Activated CD4-positive, CD25-positive, alpha-beta regulatory T cell treated with anti-CD3 and anti-CD28 coated beads, Interleukin-2, amount 50 U/mL, for 24 hours (primary cell): ENCODE data around the gene ZDHHC14.
"Not testable (repeated sequence)": the region's sequence is repeated elsewhere in the genome, so short reads cannot be mapped to it uniquely, and the experiment has no call there.

Experiments
- ATAC-seq, 2 donors: fragments of 150-1000 bp; cut with Tn5 transposase; one replicate each; pipeline ENCODE4 v1.10.0; 2021; ENCODE audit warnings: mild to moderate bottlenecking in 1 of 2, moderate library complexity in 1 of 2

The ZDHHC14 gene

DNA sequence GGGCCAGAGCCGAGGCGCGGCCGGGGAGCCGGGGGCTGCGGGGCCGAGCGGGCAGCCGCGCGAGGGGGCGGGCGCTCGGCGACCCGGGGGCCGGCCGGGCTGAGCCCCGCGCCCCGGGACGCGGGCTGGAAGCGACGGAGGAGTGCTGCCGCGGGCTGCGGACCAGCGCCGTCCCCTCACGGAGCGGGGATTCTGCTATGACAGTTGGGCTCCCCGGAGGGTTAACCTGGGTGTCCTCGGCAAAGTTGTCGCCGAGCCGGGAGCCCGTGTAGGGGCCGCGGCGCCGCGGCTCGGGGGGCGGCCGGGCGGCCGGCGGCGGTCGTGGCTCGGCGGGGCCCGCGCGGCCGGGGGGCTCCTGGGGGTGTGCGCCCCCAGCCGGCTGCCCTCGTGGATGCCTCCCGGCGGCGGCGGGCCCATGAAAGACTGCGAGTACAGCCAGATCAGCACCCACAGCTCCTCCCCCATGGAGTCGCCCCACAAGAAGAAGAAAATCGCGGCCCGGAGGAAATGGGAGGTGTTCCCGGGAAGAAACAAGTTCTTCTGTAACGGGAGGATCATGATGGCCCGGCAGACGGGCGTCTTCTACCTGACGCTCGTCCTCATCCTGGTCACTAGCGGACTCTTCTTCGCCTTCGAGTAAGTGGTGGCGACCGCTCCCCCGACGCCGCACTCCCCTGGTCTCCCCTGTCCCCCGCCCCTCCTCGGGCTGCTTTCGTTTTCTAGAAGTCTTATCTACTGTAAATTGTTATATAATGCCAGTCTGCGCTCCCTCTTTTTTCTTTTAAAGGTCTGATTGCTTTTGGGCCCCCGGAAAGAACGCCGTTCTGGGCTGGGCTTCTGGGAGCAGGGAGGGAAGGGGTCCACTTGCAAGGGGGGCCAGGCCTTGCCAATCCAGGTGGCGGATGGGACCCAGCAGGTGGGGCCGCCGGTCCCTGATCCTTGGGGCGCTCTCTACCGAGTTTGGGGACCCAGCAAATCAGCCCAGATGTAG is 936 bp downstream of the ZDHHC14 start:
- ATAC-seq: peak; percentile 0 to 14

DNA sequence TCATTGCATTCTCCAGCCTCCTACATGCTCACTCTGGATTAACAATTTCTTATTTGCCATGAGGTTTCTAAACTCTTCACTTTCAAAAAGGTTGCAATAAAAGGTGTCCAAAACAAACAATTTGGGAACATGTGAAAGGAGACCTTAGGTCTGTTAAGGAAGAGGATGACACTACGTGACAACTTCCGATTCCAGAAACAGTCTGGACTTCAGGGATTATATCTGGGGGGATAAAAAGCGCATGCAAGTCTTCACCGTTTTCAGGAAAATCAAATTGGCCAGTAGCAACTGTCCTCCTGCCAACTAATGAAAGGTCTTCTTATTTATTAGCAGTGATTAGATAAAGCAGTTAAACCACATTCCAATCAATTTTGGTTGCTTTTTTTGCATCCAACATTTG is 1.8 kb downstream of the ZDHHC14 start:
- no peak for ATAC-seq

DNA sequence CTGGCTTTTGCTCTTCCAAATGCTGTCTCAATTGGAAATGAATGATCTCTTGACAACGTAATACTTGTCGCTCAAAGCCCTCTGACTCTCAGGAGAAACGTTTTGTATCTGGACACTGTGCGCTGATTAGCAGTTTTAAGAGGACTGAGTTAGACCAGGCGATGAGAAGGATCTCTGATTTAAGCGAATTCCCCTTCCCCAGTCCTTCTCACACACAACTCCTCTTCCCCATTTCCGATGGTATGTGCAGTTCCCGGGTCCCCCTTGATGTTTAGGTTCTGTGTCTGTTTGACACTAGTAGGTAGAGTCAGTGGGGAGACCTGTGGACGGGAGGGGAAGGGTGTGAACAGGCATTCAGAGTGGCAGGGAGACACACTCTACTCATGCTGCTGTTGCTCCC is 2.5 kb downstream of the ZDHHC14 start:
- no peak for ATAC-seq

DNA sequence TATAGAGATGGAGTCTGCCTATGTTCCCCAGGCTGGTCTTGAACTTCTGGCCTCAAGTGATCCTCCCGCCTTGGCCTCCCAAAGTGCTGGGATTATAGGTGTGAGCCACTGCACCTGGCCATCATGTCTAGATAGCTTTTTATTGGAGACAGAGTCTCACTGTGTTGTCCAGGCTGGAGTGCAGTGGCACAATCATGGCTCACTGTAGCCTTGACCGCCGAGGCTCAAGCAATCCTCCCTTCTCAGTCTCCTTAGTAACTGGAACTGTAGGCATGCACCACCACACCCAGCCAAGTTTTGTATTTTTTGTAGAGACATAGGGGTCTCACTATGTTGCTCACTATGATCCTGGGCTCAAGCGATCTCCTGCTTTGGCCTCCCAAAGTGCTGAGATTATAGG is 4.0 kb downstream of the ZDHHC14 start:
- ATAC-seq: not testable (repeated sequence)

DNA sequence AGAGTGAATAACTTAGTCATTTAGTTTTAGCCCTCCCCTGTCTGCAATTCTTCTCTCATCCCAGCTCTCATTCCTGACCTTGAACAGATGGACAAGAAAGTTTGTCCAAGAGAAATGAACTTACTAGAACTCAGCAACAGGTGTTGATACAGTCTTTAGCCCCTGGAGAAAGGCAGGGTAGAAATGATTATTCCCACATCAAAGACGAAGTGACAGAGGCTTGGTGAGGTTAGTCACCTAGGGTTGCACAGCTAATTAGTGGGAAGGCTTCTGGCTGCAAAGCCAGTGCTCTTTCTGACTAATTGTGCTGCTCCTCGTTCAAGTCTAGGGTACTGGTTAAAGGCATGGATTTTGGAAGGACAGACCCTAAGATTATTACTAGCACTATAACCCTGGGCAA is 4.5 kb downstream of the ZDHHC14 start:
- peak in 1 of 2 donors; percentile 27 for ATAC-seq

DNA sequence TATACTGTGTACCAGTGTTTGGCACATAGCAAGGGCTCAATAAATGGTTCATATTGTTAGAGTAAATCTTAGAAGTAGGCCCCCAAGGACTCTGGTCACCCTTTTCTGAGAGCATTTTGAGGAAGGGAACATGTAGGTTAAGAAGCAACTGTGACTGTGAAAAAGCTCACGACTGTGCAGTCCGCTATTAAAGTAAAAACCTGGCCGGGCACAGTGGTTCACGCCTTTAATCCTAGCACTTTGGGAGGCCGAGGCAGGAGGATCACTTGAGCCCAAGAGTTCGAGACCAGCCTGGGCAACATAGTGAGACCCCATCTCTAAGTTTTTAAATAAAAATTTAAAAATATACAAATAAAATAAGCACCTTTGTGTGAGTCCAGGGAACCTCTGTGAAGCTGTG is 5.0 kb downstream of the ZDHHC14 start:
- no peak for ATAC-seq

DNA sequence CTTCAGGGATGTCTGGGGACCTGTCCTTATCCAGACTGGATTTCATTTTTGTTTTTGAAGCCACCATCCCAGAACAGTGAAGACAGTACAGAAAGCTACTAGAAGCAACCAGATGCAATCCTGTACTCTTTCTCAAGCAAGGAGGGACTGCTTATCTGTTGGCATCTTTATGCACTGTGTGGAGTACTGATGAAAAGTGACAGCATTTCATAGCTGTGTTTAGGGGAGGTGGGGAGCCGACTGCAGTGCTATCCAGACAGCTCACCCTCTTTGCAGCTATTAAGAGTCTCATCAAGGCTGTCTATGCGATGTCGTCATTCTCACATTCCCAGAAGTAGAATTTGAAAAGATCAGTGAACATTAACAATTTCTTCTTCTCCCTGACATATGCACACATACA is 5.5 kb downstream of the ZDHHC14 start:
- no peak for ATAC-seq

DNA sequence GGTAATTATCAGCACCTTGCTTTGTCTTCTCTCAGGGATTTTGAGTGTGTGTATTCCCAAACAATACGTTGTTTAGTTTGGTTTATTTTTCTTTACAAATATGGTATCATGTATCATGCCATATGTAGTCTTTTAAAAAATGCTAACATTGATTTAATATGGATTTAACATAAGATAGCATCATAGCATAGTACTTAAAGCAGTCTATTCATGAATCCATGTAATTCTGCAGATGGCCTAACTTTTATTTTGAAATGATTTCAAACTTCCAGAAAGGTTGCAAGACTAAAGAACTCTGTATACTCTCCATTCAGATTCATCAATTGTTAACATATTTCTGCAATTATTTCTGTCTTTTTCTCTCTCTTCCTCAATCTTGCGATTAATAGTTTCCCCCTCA is 7.9 kb downstream of the ZDHHC14 start:
- ATAC-seq: no peak

DNA sequence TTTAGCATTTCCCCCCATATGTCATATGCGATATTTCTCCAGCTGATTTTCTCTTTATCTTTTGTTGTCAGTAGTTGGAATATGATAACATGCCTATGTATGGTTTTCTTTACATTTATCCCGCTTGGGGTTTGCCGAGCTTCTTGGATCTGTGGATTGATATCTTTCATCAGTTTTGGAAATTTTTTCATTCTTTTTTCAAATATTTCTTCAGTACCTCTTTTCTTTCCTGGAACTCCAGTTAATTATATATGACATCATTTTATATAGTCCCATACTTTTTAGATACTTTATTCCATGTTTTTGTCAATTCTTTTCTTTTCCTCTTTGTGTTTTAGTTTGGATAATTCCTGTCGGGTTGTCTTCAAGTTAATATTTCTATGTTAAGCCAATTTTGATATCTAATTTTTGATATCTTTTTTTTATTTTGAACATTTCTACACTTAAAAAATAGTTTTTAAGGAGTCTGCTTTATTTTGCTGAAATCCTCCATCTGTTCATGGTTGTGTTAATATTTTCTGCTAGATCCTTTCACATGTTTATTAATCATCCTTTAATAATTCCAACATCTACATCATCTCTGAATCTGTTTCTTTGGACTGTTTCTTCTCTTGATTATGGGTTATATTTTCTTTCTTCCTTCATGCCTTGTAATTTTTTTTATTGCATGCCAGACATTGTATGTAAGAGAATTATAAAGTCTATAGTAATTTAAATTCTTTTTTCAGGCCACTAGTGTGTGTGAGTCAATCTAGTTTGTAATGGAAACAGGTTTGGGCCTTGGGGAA is 9.5 kb downstream of the ZDHHC14 start:
- no peak for ATAC-seq

DNA sequence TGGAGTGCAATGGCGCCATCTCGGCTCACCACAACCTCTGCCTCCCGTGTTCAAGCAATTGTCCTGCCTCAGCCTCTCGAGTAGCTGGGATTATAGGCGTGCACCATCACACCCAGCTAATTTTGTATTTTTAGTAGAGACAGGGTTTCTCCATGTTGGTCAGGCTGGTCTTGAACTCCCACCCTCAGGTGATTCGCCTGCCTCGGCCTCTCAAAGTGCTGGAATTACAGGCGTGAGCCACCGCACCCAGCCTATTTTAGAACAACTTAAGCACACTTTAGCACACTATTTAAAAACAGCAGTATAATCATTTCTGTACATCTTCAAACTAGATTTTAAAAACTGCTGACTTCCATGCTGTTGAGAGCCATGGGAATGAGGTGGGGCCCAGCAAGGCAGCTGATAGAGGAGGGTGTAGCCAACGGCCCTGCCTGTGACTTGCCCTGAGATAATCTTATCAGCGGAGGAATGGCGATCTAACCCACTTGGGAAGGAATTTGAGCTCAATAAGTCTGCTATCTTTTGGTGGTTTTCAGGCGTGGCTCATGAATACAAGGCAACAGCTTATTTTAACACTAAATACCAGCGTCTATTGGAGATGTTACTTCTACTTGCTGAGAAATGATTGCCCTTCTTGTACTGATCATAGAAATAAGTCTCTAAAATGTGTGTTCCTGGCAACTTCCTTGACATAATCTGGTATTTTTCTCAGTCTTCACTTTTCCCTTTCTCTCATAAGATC is 12.1 kb downstream of the ZDHHC14 start:
- ATAC-seq: no peak

DNA sequence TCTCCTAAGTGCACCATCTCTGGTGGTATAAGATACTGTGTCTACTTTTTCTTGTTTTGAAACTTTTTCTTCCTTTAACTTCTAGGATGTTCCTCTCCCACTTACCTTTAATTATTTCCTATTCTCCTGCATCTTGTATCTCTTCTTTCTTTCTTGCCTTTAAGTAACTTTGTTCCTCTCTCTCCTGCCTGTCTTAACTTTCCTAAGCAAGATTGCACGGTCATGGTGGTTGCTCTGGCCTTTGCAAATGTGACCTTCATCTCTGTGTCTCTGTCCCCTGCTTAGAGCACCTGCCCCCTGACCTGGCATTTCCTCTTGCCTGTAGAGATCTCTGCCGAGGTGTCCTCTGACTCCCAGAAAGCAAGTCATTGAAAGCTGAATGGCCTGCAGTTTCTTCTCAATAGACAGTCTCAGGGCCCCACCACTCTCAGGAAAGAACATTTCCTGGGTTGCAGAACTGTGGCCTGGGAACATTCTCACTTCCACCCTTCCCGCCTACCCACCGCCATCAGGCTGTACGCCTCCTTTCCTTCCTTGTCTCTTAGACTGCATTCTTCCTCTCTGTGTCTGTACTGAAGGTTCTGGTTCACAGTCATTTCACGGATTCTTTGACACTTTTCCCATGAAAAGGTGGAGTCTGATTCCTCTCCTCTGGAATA is 12.8 kb downstream of the ZDHHC14 start:
- no peak for ATAC-seq

DNA sequence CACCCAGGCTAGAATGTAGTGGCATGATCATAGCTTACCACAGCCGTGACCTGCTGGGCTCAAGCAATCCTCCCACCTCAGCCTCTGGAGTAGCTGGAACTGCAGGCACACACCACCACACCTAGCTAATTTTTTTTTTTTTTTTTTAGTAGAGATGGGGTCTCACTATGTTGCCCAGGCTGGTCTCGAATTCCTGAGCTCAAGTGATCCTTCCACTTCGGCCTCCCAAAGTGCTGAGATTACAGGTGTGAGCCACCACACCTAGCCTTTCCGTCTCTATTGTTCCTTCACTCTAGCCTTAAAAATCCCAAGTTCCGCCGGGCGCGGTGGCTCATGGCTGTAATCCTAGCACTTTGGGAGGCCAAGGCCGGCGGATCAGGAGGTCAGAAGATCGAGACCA is 14.2 kb downstream of the ZDHHC14 start:
- not testable (repeated sequence) for ATAC-seq

DNA sequence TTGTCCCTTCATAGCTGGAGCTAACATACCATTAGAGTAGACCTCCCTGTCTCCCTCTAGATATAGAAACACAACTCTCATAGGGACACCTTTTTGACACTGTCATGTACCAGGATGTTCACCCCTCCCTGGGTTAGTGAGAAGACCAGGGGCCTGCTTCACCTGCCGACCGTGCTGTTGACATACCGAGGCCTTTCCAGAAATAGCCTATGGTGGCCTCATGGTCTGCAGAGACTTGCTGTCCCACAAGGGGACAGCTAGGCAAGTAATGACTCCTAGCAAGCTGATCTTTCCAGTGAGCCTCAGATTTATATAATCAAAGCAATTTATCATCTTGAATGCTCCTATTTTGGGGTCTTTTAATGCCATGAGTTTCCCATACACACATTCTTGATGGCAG is 15.0 kb downstream of the ZDHHC14 start:
- ATAC-seq: no peak

DNA sequence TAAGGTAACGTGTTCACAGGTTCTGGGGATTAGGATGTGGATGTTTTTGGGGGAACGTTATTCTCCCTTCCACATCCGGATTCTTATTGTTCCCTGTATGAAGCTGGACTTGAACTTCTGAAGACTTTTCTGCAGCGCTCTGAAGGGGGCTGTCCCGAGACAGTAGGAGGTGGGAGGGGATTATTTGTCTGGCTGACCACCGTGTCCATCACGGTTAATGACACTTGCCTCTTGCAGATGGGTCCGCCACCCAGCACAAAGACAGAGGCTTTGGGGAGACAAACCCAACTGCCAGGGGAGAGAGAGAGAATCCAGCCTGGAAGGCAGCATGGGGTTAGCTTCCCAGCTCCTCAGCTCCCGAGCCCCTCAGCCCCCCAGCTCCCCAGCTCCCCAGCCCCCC is 16.7 kb downstream of the ZDHHC14 start:
- no peak for ATAC-seq

DNA sequence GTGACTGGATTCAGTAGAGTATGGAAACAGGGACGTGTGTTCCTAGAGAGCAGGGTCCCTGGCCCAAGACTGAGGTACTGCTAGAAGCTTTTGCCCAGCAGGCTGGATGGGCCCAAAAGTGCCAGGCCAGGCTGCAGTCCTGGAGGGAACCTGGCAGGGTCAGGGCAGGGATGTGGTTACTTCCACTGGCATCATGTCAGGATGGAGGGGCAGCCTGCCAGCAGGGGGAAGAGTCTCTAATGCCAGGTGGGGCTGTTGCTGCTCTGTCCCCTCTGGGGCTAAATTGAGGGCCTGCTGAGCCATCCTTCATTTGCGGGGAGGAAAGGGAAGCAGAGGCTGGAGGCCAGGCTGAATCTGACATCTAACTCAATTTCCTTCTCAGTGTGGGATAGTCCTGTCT is 17.2 kb downstream of the ZDHHC14 start:
- no peak for ATAC-seq

DNA sequence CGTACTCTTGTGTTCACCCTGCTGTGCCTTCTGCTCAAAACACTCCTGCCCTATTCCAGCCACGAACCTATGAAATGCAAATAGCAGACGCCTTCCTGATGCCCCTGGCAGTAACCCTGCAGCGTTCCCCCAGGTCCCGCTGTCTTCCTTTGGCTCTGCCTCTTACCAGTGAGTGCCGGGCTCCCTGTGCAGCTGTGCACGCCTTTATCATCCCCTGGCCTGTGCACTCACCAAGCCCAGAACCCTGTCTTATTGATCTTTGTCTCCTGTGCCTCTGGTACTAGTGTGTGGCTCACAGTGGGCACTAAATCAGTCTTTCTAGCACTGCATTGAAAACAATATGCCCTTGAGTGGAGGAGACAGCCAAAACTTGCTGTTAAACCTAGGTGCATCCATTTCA is 19.7 kb downstream of the ZDHHC14 start:
- ATAC-seq: no peak

DNA sequence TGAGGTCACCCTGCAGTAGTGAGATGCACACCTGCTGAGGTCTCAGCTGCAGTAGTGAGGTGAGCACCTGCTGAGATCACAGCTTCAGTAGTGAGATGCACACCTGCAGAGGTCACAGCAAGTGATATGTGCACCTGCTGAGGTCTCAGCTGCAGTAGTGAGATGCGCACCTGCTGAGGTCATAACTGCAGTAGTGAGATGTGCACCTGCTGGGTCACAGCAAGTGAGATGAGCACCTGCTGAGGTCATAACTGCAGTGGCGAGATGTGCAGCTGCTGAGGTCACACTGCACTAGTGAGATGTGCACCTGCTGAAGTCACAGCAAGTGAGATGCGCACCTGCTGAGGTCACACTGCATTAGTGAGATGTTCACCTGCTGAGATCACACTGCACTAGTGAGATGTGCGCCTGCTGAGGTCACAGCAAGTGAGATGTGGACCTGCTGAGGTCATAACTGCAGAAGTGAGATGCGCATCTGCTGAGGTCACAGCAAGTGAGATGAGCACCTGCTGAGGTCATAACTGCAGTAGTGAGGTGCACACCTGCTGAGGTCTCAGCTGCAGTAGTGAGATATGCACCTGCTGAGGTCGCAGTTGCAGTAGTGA is 20.8 kb downstream of the ZDHHC14 start:
- ATAC-seq: no peak

DNA sequence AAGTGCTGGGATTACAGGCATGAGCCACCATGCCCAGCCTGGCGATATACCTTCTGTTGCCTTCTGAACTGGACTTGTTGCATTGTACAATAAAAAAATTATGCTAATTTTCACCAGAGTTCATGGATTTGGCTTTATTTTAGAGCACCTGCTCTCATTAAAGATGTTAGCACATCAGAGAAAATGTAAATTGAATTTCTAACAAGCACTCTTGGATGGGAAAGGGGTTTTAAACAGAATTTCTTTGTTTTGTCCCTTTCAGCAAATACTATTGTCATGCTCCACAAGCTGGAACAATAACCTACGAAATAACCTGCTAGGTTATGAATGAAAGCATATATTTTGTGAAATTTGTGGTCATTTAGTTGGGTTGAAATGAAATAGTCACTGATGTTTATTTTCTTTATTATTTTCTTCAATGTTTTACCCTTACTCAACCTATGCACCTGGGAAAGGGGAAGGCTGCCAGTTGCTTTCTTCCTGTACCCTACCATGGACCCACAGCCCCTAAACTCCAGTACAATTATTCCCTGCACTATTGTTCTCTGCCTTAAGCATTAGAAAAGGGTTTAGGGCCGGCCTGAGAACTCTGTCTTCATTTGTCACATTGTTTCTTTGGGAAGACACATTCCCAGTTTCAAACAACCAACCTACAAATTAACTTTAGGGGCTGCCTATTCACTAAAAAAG is 22.2 kb downstream of the ZDHHC14 start:
- ATAC-seq: no peak

DNA sequence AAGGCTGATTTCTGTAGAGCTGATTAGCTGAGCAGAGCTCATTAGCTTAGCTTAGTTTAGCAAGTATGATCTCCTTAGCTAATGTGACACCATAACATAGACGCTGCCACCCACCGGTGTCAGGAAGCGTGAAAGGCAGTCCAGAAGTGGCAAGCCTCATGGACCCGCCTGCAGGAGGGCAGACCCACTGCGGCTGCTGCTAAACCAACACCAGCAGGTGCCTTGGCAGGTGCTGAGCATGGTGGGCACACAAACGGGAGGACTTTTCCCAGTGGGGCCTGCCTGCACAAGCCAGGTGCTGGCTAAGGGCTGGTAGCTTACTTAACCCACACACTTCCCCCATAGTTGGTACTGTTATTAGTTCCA is 22.7 kb downstream of the ZDHHC14 start:
- ATAC-seq: no peak

DNA sequence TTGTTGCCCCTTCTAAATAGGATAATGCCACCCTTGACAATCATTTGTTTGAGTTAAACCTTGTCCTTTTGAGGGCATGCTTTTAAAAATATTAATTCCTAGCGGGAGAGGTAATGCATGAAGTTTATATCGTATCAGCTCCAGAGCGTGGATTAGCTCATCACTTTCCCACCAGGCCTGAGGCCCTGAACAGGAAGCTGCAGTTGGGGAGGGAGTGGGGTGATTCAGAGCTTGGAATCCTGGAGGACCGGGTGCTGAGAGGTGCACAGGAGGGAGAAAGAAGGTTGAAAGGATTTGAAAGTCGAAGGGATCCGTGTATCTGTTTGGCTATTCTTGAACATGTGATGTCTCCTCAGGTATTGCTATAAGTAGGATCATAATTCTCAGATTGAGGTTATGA is 25.0 kb downstream of the ZDHHC14 start:
- ATAC-seq: no peak

DNA sequence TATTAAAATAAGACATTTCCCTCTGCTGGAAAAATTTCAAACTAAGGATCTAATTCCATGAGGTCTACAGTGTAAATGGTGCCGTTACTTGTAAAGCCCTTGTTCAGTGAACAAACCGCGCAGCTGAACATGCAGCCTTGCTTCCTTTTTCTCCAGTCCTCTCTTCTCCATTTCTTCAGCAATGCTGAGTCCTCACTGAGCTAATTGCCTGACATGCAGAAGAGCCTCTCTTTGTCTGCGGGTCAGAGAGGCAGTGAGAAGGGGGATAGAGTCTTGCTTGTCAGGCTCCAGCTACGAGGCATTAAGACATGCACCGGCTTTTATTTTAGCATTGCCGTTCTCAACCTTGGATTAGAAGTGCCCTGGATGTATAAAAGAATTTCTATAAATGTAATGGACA is 25.7 kb downstream of the ZDHHC14 start:
- no peak for ATAC-seq

DNA sequence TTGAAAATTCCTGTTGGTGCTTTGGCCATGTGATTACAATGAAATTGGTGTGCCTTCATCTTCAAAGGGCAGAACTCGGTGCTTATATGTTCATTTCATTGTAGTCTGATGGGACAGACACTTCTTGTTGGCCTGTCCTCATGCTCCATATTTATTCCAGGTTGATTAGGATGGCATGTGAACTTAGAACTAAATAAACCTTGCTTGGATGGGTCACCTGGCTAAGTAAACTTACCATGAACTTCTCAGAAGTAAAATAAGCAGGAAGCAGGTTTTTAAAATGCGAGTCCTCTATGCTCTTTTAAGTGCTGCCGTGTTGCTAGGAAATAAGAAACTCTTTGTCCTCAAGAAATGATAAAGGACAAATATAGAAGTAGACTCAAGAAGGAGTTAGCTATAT is 26.7 kb downstream of the ZDHHC14 start:
- ATAC-seq: no peak
